ENCODE measurements around the gene BRD2.

The BRD2 gene

DNA sequence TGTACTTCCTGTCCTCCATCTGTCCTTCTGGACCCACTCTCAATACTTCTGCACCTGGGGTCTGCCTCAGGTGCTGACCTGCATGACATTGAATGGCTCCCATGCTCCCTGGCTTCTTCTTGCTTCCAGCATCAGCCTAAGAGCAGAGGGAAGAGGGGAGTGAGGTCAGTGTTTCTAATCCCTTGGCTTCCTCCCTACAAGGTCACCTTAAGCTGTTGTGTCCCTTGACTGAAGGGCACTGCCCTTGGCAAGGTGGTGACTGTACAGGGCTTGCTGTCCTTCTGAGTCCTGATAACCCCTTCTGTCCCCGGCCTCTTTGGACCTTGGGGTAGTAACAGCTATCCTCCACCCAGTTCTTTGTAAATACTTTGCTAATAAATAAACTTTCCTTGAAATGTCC, 37.2 kb upstream of the BRD2 start:
- TF ChIP-seq, protein P1, sequence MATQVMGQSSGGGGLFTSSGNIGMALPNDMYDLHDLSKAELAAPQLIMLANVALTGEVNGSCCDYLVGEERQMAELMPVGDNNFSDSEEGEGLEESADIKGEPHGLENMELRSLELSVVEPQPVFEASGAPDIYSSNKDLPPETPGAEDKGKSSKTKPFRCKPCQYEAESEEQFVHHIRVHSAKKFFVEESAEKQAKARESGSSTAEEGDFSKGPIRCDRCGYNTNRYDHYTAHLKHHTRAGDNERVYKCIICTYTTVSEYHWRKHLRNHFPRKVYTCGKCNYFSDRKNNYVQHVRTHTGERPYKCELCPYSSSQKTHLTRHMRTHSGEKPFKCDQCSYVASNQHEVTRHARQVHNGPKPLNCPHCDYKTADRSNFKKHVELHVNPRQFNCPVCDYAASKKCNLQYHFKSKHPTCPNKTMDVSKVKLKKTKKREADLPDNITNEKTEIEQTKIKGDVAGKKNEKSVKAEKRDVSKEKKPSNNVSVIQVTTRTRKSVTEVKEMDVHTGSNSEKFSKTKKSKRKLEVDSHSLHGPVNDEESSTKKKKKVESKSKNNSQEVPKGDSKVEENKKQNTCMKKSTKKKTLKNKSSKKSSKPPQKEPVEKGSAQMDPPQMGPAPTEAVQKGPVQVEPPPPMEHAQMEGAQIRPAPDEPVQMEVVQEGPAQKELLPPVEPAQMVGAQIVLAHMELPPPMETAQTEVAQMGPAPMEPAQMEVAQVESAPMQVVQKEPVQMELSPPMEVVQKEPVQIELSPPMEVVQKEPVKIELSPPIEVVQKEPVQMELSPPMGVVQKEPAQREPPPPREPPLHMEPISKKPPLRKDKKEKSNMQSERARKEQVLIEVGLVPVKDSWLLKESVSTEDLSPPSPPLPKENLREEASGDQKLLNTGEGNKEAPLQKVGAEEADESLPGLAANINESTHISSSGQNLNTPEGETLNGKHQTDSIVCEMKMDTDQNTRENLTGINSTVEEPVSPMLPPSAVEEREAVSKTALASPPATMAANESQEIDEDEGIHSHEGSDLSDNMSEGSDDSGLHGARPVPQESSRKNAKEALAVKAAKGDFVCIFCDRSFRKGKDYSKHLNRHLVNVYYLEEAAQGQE (IDR thresholded peaks at IDR 0.05; ENCODE audit: insufficient replicate concordance, low read depth), result no peak
- TF ChIP-seq, protein P2, sequence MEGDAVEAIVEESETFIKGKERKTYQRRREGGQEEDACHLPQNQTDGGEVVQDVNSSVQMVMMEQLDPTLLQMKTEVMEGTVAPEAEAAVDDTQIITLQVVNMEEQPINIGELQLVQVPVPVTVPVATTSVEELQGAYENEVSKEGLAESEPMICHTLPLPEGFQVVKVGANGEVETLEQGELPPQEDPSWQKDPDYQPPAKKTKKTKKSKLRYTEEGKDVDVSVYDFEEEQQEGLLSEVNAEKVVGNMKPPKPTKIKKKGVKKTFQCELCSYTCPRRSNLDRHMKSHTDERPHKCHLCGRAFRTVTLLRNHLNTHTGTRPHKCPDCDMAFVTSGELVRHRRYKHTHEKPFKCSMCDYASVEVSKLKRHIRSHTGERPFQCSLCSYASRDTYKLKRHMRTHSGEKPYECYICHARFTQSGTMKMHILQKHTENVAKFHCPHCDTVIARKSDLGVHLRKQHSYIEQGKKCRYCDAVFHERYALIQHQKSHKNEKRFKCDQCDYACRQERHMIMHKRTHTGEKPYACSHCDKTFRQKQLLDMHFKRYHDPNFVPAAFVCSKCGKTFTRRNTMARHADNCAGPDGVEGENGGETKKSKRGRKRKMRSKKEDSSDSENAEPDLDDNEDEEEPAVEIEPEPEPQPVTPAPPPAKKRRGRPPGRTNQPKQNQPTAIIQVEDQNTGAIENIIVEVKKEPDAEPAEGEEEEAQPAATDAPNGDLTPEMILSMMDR (IDR thresholded peaks at IDR 0.05; ENCODE audit: insufficient read depth, low read length), result no peak
- TF ChIP-seq GABPA (IDR thresholded peaks at IDR 0.05; ENCODE audit: low read depth), result no peak
- TF ChIP-seq POLR2AphosphoS5 (IDR thresholded peaks at IDR 0.05; ENCODE audit: low read depth), result no peak
- no peak for TF ChIP-seq SPI1 (IDR thresholded peaks at IDR 0.05; ENCODE audit: borderline replicate concordance, low read depth)
- no peaks in the 10 kb centered on the region for H3K27me3 ChIP-seq (ENCODE audit: insufficient read depth, poor library complexity, severe bottlenecking)
- DNase-seq (ENCODE audit: low read depth in 1 of 2, low spot score in 1 of 2), result no peak
- no peak overlapping the region for H3K27ac ChIP-seq (replicated peaks)
- no peak overlapping the region for H3K4me3 ChIP-seq (replicated peaks; ENCODE audit: insufficient read depth, low read length)

DNA sequence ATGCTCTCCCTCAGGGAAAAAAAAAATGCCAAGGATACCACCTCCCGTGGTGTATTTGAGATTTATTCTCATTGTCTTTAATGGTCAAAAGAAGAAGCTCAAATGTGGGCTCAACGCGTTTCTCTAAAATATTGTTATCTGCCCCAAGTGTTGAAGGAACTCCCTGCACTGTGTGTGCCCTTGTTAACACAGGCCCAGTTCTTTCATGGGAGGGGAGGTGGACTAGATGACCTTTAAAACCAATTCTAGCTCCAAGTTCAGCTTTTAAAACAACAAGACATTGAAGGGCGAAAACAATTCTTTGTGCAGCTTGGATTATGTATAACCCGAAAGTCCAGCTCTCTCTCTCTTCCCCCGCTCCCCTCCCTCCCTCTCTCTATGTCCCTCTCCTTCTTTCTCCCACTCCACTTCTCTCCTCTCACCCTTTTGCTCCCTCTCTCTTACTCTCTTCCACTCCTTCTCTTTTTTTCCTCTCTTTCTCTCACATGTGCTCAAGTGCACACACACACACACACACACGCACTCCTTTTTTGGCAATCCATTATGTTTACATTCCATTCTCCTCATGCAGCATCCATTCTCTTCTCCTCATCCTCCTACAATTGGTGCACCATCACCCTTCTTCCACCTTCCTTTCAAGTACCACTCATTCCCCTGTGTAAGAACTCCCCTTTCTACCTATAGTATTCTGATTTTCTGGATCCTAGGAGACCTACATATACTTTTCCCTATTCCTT, 36.1 kb upstream of the BRD2 start:
- no peak for DNase-seq (ENCODE audit: low read depth in 1 of 2, low spot score in 1 of 2)
- no peaks in the 10 kb centered on the region for H3K27me3 ChIP-seq (ENCODE audit: insufficient read depth, poor library complexity, severe bottlenecking)
- TF ChIP-seq GABPA (IDR thresholded peaks at IDR 0.05; ENCODE audit: low read depth) (no peak), POLR2AphosphoS5 (IDR thresholded peaks at IDR 0.05; ENCODE audit: low read depth) (no peak), SPI1 (IDR thresholded peaks at IDR 0.05; ENCODE audit: borderline replicate concordance, low read depth) (no peak)
- TF ChIP-seq, protein P1 (IDR thresholded peaks at IDR 0.05; ENCODE audit: insufficient replicate concordance, low read depth), result no peak
- TF ChIP-seq, protein P2 (IDR thresholded peaks at IDR 0.05; ENCODE audit: insufficient read depth, low read length), result no peak
- H3K27ac ChIP-seq (replicated peaks), result no peak overlapping the region
- no peak overlapping the region for H3K4me3 ChIP-seq (replicated peaks; ENCODE audit: insufficient read depth, low read length)

DNA sequence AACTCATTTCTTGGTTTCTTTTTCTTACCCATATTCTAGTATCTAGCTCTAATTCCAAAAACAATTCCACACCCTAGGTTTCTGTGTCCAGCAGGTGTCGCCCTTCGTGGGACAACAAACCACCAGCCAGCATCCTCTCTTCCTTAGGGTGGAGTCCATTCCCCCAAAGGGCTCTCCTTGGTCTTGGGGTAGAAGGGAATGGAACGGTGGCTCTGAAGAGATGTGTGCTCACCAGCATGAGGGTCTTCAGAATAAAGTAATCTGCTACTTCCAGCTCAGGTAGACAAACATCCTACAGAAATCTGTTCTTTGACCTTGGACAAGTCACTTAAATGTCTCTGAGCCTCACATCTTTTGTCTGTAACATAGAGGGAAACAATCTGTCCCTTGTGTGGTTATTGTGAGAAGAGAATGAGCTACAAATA, 34.7 kb upstream of the BRD2 start:
- H3K27ac ChIP-seq (replicated peaks), result no peak overlapping the region
- TF ChIP-seq, protein P1 (IDR thresholded peaks at IDR 0.05; ENCODE audit: insufficient replicate concordance, low read depth), result no peak
- TF ChIP-seq, protein P2 (IDR thresholded peaks at IDR 0.05; ENCODE audit: insufficient read depth, low read length), result peak; percentile 76
- peak in 1 of 2 experiments; percentile 70 for DNase-seq (ENCODE audit: low read depth in 1 of 2, low spot score in 1 of 2)
- no peaks in the 10 kb centered on the region for H3K27me3 ChIP-seq (ENCODE audit: insufficient read depth, poor library complexity, severe bottlenecking)
- no peak overlapping the region for H3K4me3 ChIP-seq (replicated peaks; ENCODE audit: insufficient read depth, low read length)

All from HL-60 (cell line).